ENCODE results near the gene PAQR4.
A peak's percentile ranks its signal among the peaks of the same experiment; 100 is the strongest.

Gene PAQR4

GRCh38 chr16:2968738-2969544, at the start of gene PAQR4:
TSS of gene PAQR4 (plus strand) at chr16:2969348. CDS start at chr16:2969675, 327 bp downstream.
- TF ChIP-seq, protein P1, sequence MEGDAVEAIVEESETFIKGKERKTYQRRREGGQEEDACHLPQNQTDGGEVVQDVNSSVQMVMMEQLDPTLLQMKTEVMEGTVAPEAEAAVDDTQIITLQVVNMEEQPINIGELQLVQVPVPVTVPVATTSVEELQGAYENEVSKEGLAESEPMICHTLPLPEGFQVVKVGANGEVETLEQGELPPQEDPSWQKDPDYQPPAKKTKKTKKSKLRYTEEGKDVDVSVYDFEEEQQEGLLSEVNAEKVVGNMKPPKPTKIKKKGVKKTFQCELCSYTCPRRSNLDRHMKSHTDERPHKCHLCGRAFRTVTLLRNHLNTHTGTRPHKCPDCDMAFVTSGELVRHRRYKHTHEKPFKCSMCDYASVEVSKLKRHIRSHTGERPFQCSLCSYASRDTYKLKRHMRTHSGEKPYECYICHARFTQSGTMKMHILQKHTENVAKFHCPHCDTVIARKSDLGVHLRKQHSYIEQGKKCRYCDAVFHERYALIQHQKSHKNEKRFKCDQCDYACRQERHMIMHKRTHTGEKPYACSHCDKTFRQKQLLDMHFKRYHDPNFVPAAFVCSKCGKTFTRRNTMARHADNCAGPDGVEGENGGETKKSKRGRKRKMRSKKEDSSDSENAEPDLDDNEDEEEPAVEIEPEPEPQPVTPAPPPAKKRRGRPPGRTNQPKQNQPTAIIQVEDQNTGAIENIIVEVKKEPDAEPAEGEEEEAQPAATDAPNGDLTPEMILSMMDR (IDR thresholded peaks at IDR 0.05; ENCODE audit: extremely low read depth, missing control alignments), result no peak
- peak; percentile 99 for DNase-seq (ENCODE audit: low spot score)

DNA sequence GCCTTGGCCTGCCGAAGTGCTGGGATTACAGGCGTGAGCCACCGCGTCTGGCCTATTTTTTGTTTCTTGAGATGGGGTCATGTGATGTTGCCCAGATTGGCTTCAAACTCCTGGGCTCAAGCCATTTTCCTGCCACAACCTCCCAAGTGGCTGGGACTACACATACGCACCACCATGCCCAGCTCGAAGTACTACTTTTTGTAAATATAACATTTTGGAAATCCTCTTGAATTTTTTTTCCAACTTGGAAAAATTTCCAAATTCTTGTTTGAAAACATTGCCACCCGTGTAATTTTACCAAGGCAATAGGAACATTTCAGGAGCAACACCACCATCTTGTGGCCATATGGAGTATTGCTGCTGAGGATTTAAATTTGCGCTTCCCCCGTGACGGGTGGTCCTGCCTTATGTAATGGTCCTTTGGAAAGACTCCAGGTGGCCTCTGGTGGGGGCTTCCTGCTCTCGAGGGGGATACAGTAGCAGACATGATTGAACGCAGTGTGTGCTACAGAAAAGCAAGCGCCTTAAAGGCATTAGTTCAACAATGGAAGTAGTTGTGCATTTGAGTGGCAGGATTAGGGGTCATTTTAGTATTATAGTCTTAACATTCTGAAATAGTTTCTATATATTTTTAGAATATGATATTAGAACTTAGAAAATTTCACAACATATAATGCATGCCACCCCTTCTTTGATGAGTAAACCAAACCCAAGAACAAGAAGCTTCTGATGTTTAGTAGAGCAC, 49.5 kb upstream of the PAQR4 start:
- DNase-seq (ENCODE audit: low spot score), result peak; percentile 68
- TF ChIP-seq, protein P1 (IDR thresholded peaks at IDR 0.05; ENCODE audit: extremely low read depth, missing control alignments), result peak; percentile 64

DNA sequence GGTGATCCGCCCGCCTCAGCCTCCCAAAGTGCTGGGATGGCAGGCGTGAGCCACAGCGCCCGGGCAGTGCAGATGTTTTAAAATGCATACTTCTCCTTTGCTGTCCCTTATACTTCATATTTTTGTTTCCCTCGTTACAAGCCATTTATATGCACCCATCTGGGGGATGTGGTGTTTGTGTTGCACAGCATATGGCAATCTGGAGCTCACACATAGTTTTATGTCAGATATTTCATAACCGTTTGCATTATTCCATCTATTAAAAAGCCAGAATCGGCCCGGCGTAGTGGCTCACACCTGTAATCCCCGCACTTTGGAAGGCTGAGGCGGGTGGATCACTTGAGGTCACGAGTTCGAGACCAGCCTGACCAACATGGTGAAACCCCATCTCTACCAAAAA, 45.7 kb upstream of the PAQR4 start:
- TF ChIP-seq, protein P1 (IDR thresholded peaks at IDR 0.05; ENCODE audit: extremely low read depth, missing control alignments), result no peak
- no peak for DNase-seq (ENCODE audit: low spot score)

- TF ChIP-seq, protein P1 (IDR thresholded peaks at IDR 0.05; ENCODE audit: extremely low read depth, missing control alignments), result no peak
- DNase-seq (ENCODE audit: low spot score), result no peak
Measured at GRCh38 chr16:2924901-2925755, 44.0 kb upstream of the PAQR4 start.

DNA sequence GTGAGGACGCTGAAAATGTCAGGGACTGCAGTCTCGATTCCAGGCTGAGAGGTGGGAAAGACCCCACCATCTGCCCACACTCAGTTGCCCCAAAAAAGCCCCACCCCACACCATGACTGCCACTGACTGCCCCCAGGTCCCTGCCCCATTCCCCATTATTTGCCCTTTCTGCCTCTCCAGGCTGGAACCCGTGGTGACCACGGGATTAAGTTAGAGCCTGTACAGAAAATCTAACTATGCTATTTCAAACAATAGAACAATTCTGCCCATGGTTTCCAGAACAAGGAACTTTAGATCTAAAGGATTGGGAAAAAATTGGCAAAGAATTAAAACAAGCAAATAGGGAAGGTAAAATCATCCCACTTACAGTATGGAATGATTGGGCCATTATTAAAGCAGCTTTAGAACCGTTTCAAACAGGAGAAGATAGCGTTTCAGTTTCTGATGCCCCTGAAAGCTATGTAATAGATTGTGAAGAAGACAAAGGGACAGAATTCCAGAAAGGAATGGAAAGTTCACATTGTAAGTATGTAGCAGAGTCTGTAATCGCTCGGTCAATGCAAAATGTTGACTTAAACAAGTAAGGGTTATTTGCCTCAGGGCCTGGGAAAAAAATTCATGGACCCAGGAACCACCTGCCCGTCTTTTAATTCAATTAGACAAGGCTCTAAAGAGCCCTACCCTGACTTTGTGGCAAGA, 43.0 kb upstream of the PAQR4 start:
- TF ChIP-seq, protein P1 (IDR thresholded peaks at IDR 0.05; ENCODE audit: extremely low read depth, missing control alignments), result no peak

GRCh38 chr16:2926650-2926999, 42.5 kb upstream of the PAQR4 start:
- DNase-seq (ENCODE audit: low spot score), result no peak
- TF ChIP-seq, protein P1 (IDR thresholded peaks at IDR 0.05; ENCODE audit: extremely low read depth, missing control alignments), result no peak

More for the DNA sequence above, 43.0 kb upstream of the PAQR4 start:
- DNase-seq (ENCODE audit: low spot score), result no peak

Data from GM20000 (cell line).